GM06990 (cell line): ENCODE data around the gene DOK6.

Experiments used
- DNase-seq: peaks from one replicate; pipeline ENCODE4 v3.0.0-alpha.2; 2011; ENCODE audit not compliant: insufficient read length; ENCODE audit errors: extremely low read depth
- H3K27me3 ChIP-seq: replicated peaks from 2 replicates; pipeline ENCODE4 v1.6.0; 2011; ENCODE audit warnings: low read length; ENCODE audit not compliant: control insufficient read depth, insufficient read depth
- H3K36me3 ChIP-seq: 2 replicates; pipeline ENCODE4 v1.5.1; 2011; ENCODE audit warnings: low read length; ENCODE audit not compliant: control insufficient read depth, insufficient read depth
- H3K4me3 ChIP-seq: replicated peaks from 2 replicates; pipeline ENCODE4 v1.5.1; 2011; ENCODE audit warnings: low read depth, mild to moderate bottlenecking, control low read depth, low read length
- TF ChIP-seq, protein P1 (sequence below): IDR thresholded peaks from 2 replicates; pipeline ENCODE4 v1.5.1; 2011; ENCODE audit warnings: low read length, control low read depth, mild to moderate bottlenecking, inconsistent platforms; ENCODE audit not compliant: insufficient read depth, poor library complexity, severe bottlenecking

Gene DOK6

DNA sequence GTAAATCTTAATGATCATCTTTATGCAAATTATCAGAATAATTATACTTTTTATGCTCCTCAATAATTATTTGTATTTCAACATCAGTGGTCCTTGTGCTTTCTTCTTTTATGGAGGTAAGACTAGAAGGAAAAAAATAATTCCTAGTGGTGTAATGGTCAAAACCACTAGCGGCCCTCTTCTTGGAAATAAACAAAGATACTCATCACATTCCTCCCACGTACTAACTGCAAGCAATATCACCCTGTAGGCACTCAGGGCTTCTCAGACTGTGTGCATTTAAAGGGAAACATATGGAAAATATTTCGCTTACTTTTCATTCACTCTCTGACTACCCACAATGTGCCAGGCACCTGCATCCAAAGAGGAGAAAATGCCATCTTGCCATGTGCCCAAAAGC is 263.7 kb downstream of the DOK6 start:
- TF ChIP-seq, protein P1, sequence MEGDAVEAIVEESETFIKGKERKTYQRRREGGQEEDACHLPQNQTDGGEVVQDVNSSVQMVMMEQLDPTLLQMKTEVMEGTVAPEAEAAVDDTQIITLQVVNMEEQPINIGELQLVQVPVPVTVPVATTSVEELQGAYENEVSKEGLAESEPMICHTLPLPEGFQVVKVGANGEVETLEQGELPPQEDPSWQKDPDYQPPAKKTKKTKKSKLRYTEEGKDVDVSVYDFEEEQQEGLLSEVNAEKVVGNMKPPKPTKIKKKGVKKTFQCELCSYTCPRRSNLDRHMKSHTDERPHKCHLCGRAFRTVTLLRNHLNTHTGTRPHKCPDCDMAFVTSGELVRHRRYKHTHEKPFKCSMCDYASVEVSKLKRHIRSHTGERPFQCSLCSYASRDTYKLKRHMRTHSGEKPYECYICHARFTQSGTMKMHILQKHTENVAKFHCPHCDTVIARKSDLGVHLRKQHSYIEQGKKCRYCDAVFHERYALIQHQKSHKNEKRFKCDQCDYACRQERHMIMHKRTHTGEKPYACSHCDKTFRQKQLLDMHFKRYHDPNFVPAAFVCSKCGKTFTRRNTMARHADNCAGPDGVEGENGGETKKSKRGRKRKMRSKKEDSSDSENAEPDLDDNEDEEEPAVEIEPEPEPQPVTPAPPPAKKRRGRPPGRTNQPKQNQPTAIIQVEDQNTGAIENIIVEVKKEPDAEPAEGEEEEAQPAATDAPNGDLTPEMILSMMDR: no peak
- no peaks in the 10 kb centered on the region for H3K27me3 ChIP-seq
- no peaks in the 10 kb centered on the region for H3K36me3 ChIP-seq
- no peak for DNase-seq
- no peak overlapping the region for H3K4me3 ChIP-seq

DNA sequence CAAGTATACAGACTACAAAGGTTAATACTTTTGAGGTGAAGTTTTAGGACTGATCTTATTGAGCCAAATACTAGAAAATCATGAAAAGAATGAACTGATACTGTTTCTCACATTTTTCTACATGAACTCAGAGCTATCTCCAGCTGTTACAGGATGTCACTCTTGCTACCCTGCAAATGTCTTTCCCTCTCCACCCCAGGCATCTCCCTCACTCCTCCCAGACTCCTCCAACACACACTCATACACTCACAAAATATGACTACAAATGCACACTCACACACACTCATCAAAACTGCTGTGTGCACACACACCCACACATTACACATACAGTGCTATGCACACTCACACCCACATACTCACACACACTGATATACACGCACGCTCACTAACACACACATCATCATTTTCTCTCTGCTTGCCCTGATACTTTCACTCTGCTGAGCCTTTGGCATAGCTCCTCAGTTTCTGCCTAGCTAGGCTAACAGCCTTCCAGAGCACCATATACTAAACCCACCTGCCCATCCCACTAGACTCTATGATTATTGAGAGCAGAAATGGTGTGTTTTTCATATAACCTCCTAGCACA is 273.7 kb downstream of the DOK6 start:
- Histone ChIP-seq H3K4me3 (no peak overlapping the region), H3K27me3 (no peaks in the 10 kb centered on the region), H3K36me3 (no peaks in the 10 kb centered on the region)
- DNase-seq: no peak
- TF ChIP-seq, protein P1: no peak

DNA sequence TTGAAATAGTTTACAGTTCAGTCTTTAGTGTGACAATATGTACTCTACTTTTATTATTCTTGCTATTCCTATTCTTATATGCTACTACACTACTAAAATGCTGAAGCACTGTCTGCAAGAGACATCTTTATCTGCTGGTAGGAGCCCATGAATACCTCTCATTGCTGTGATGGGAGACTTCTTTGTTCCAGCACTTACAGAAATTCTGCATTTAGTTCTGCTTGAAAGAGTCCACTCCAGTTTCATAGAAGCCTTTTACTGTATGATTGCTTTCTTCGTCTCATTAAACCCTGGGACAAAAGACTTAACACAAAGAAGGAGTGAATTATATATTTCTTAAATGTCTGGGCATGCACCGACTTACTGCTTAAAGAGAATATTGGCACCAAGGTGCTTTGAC is 274.3 kb downstream of the DOK6 start:
- no peak overlapping the region for H3K4me3 ChIP-seq
- H3K36me3 ChIP-seq: no peaks in the 10 kb centered on the region
- H3K27me3 ChIP-seq: no peaks in the 10 kb centered on the region
- TF ChIP-seq, protein P1: no peak
- DNase-seq: no peak

DNA sequence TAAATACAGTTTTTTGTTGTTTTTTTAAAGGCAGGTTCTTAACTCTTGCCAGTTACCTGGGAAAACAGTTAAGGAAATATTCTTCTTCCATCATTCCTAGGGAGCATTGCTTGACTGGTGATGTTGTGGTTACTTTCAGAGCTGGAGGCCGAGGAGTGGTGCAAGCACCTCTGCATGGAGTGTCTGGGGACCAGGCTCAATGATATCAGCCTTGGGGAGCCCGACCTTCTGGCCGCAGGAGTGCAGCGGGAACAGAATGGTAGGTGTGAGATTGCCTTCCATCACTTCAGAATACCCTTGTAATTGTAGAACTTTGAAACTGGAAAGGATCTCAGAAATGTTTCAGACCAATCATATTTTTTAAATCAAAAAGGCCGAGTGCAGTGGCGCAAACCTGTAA is 276.9 kb downstream of the DOK6 start:
- TF ChIP-seq, protein P1: no peak
- Histone ChIP-seq H3K4me3 (no peak overlapping the region), H3K27me3 (no peaks in the 10 kb centered on the region), H3K36me3 (no peaks in the 10 kb centered on the region)
- DNase-seq: no peak

DNA sequence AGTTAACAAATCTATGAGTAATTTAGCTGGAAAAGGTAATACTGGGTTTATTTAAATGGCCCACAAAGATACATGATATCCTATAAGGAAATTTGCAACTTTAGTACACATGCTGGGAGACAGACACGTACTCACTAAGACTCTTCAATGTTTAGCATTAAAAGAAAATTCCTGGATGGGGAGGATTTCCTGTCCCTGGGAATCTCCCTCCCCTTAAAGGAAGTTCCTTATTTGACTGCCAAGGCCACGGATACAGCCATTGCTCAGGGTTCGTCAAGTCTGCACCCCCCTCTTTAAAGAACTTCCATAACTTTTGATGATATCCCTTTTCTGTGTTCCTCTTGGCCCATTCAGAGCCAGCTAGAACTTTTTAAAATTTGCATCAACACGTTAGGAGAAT is 279.4 kb downstream of the DOK6 start:
- Histone ChIP-seq H3K36me3 (no peaks in the 10 kb centered on the region), H3K27me3 (no peaks in the 10 kb centered on the region), H3K4me3 (no peak overlapping the region)
- TF ChIP-seq, protein P1: no peak
- DNase-seq: no peak

DNA sequence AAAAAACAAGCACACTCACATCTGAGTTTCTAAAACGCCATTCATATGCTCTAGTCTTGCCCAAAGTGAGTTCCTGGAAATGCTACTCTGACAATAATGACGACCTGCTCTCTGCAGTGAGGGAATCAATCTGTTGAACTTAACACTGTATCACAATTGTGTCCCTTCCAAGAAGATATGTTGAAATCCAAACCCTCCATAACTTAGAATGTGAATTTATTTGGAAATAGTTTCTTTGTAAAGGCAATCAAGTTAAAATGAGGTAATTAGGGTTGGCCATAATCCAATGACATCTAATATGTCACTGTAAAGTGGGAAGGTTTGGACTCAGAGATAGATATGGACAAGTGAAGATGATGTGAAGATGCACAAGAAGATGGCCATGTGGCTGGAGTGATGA is 282.5 kb downstream of the DOK6 start:
- Histone ChIP-seq H3K4me3 (no peak overlapping the region), H3K36me3 (no peaks in the 10 kb centered on the region), H3K27me3 (no peaks in the 10 kb centered on the region)
- TF ChIP-seq, protein P1: no peak
- DNase-seq: no peak
